Testis (tissue), 3 donors: Measurements from ENCODE around the gene CELSR1. TPM values are rescaled to one million over a fixed set of nuclear protein-coding genes. Genes with fewer than 3 reads are reported as not detected.
"Not testable (repeated sequence)": the region's sequence is repeated elsewhere in the genome, so short reads cannot be mapped to it uniquely, and the experiment has no call there.

Experiments
- DNase-seq: peaks from one replicate; pipeline ENCODE4 v3.0.0-alpha.2; 2019
- H3K27ac ChIP-seq, 2 donors: fragments of 200-600 bp; sonication (generic); one replicate each; pipeline ENCODE4 v1.5.1; 2019
- H3K27me3 ChIP-seq: fragments of 200-600 bp; sonication (generic); one replicate; pipeline ENCODE4 v1.5.1; 2019
- H3K36me3 ChIP-seq: fragments of 200-600 bp; sonication (generic); one replicate; pipeline ENCODE4 v1.5.1; 2017; ENCODE audit warnings: low read depth; ENCODE audit errors: missing control alignments
- H3K4me1 ChIP-seq: fragments of 200-600 bp; sonication (generic); one replicate; pipeline ENCODE4 v1.5.1; 2019
- H3K4me3 ChIP-seq, 2 donors: fragments of 200-600 bp; sonication (generic); one replicate each; pipeline ENCODE4 v1.5.1; 2017 to 2019
- H3K9me3 ChIP-seq: fragments of 200-600 bp; sonication (generic); one replicate; pipeline ENCODE4 v1.5.1; 2017
- CTCF ChIP-seq, 3 experiments: fragments of 450-650 bp in 2 of 3; fragments of 200-600 bp in 1 of 3; sonication (generic) in 1 of 3; IDR thresholded peaks; one replicate each; pipeline ENCODE4 v1.5.1; 2016 to 2019; ENCODE audit warnings: antibody characterized with exemption in 3 of 3, mild to moderate bottlenecking in 2 of 3, moderate library complexity in 1 of 3
- POLR2A ChIP-seq: fragments of 450-650 bp; IDR thresholded peaks from one replicate; pipeline ENCODE4 v1.6.1; 2017; ENCODE audit warnings: antibody characterized with exemption, mild to moderate bottlenecking, moderate library complexity
- WGBS, 2 donors: methylation state at CpG; one replicate each; pipeline ENCODE4 v1.1.5; 2018; 5-methylcytosine and 5-hydroxymethylcytosine counted together
- intact Hi-C: fragments of 100-400 bp; cut with DNase I; formaldehyde crosslinking; loops from one replicate; pipeline ENCODE4 v1.15.1; 2023; ENCODE audit warnings: low total_unique reads
- polyA plus RNA-seq: library from polyadenylated mRNA; stranded (reverse); fragments of 350-450 nt; fragmentation: Illumina TruSeq; extraction: RNeasy Lipid Tissue Mini Kit (QIAGEN cat#74804); gene quantifications from one replicate; pipeline ENCODE4 v1.2.3, GENCODE V29; 2014; ENCODE audit warnings: low read depth, low replicate concordance; ENCODE audit not compliant: insufficient read depth
- total RNA-seq, 2 donors: library from RNA; depleted of rRNA; stranded (reverse); fragments of >200 nt; gene quantifications; one replicate each; pipeline ENCODE4 v1.2.3, GENCODE V29; 2016

Gene CELSR1
- total and polyA plus RNA-seq, 3 donors from 2014 or later: 5.6 to 21.5 (median 13.8) TPM

GRCh38 chr22:46317646-46318045, 219.8 kb downstream of the CELSR1 start:
- DNase-seq: no peak
- peaks cover 11% of the 10 kb centered on the region for H3K4me1 ChIP-seq
- no peak for TF ChIP-seq POLR2A
- no peak for TF ChIP-seq CTCF (IDR thresholded peaks at IDR 0.05)
- 85 to 87% methylated on average over 20 of the region's 20 CpGs for WGBS, 2 donors
- intact Hi-C loops: loop anchor here (10.0 kb wide), 1 partner anchor 323 kb away; no protein-coding TSS in a partner anchor
- H3K9me3 ChIP-seq: no peaks in the 10 kb centered on the region
- H3K27ac ChIP-seq: no peak overlapping the region
- no peaks in the 10 kb centered on the region for H3K36me3 ChIP-seq
- H3K27me3 ChIP-seq: no peaks in the 10 kb centered on the region
- H3K4me3 ChIP-seq: no peak overlapping the region

- intact Hi-C loops: loop anchor here (10.0 kb wide), 1 partner anchor 321 kb away; no protein-coding TSS in a partner anchor
- TF ChIP-seq CTCF (IDR thresholded peaks at IDR 0.05) (no peak), POLR2A (no peak)
- H3K4me1 ChIP-seq: peaks cover 11% of the 10 kb centered on the region
- 89 to 91% methylated on average over 12 of the region's 12 CpGs for WGBS, 2 donors
- H3K36me3 ChIP-seq: no peaks in the 10 kb centered on the region
- H3K27ac ChIP-seq: no peak overlapping the region
- no peaks in the 10 kb centered on the region for H3K9me3 ChIP-seq
- H3K27me3 ChIP-seq: no peaks in the 10 kb centered on the region
- H3K4me3 ChIP-seq: no peak overlapping the region
- no peak for DNase-seq
Observed at GRCh38 chr22:46315976-46316375, 221.4 kb downstream of the CELSR1 start.

- WGBS, 2 donors: 89 to 97% methylated on average over 1 to 2 of the region's 2 CpGs
- not testable (repeated sequence) for H3K9me3 ChIP-seq, H3K27me3 ChIP-seq, H3K4me3 ChIP-seq, H3K27ac ChIP-seq, H3K36me3 ChIP-seq, DNase-seq, H3K4me1 ChIP-seq
- intact Hi-C loops: loop anchor here (5.0 to 10.0 kb wide), 2 partner anchors 191 to 318 kb away; no protein-coding TSS in a partner anchor
Observed at GRCh38 chr22:46312848-46313247, 224.6 kb downstream of the CELSR1 start.

- no peaks in the 10 kb centered on the region for H3K27me3 ChIP-seq
- H3K4me1 ChIP-seq: no peaks in the 10 kb centered on the region
- no peak overlapping the region for H3K4me3 ChIP-seq
- intact Hi-C loops: loop anchor here (5.0 to 10.0 kb wide), 2 partner anchors 190 to 317 kb away; no protein-coding TSS in a partner anchor
- TF ChIP-seq POLR2A (no peak), CTCF (IDR thresholded peaks at IDR 0.05) (no peak)
- H3K9me3 ChIP-seq: no peaks in the 10 kb centered on the region
- DNase-seq: no peak
- no peak overlapping the region for H3K27ac ChIP-seq
- H3K36me3 ChIP-seq: no peaks in the 10 kb centered on the region
- 95 to 97% methylated on average over 8 of the region's 8 CpGs for WGBS, 2 donors
Observed at GRCh38 chr22:46312056-46312455, 225.4 kb downstream of the CELSR1 start.

Other genes with a start within 250 kb of the CELSR1 start
- gene GTSE1, start 240.8 kb downstream of the CELSR1 start, total RNA-seq: 1 to 10 TPM; 9.0 to 10.0 TPM
- 22.9 TPM for gene GTSE1, start 240.8 kb downstream of the CELSR1 start, polyA plus RNA-seq
- 10 to 100 TPM; 57.3 to 63.5 TPM for gene TRMU, start 201.9 kb downstream of the CELSR1 start, total RNA-seq
- gene TRMU, start 201.9 kb downstream of the CELSR1 start, polyA plus RNA-seq: 24.8 TPM
- 10 to 100 TPM; 61.2 to 81.5 TPM for gene GRAMD4, start 82.8 kb upstream of the CELSR1 start, total RNA-seq
- gene GRAMD4, start 82.8 kb upstream of the CELSR1 start, polyA plus RNA-seq: 20.8 TPM
- gene CERK, start 200.6 kb upstream of the CELSR1 start, total RNA-seq: 10 to 100 TPM; 14.0 to 17.0 TPM
- 21.3 TPM for gene CERK, start 200.6 kb upstream of the CELSR1 start, polyA plus RNA-seq
- gene TBC1D22A, start 225.0 kb upstream of the CELSR1 start, total RNA-seq: 10 to 100 TPM; 28.5 to 32.8 TPM
- gene TBC1D22A, start 225.0 kb upstream of the CELSR1 start, polyA plus RNA-seq: 16.6 TPM